K562 (cell line): ENCODE measurements around the gene ACTN4. TPM values are rescaled to one million over a fixed set of nuclear protein-coding genes. Genes with fewer than 3 reads are reported as not detected.
A peak's percentile ranks its signal among the peaks of the same experiment; 100 is the strongest.

ENCODE experiments used
- CBFA2T3 ChIP-seq: fragments of 450-650 bp; IDR thresholded peaks from 2 replicates; pipeline ENCODE4 v1.6.1; 2017
- CHAMP1 ChIP-seq: fragments of 450-650 bp; IDR thresholded peaks from 2 replicates; pipeline ENCODE4 v1.6.1; 2016; ENCODE audit warnings: mild to moderate bottlenecking
- CREB3L1 ChIP-seq: fragments of 450-650 bp; IDR thresholded peaks from 2 replicates; pipeline ENCODE4 v1.6.1; 2014; ENCODE audit warnings: low read depth, mild to moderate bottlenecking, moderate library complexity, borderline replicate concordance
- DDX20 ChIP-seq: fragments of 450-650 bp; IDR thresholded peaks from 2 replicates; pipeline ENCODE4 v1.6.1; 2016; ENCODE audit warnings: missing genetic modification characterization, low read depth, mild to moderate bottlenecking, missing compliant biosample characterization, moderate library complexity
- GMEB1 ChIP-seq: fragments of 250-450 bp; sonication (Bioruptor Pico); IDR thresholded peaks from 2 replicates; pipeline ENCODE4 v1.4.0; 2020; ENCODE audit warnings: mild to moderate bottlenecking
- HMGN3 ChIP-seq: IDR thresholded peaks from 2 replicates; pipeline ENCODE4 v1.6.1; 2011; ENCODE audit warnings: borderline replicate concordance, low read depth, mild to moderate bottlenecking, mixed read lengths, low read length; ENCODE audit not compliant: insufficient read length; ENCODE audit errors: extremely low read depth
- SAP30 ChIP-seq: fragments of 200-600 bp; sonication (generic); IDR thresholded peaks from 2 replicates; pipeline ENCODE4 v1.6.1; 2012; ENCODE audit warnings: borderline replicate concordance, low read depth, mild to moderate bottlenecking, moderate library complexity, low read length, control low read depth, inconsistent platforms; ENCODE audit not compliant: insufficient read depth, poor library complexity, severe bottlenecking
- SMARCB1 ChIP-seq: IDR thresholded peaks from 2 replicates; pipeline ENCODE4 v1.6.1; 2011; ENCODE audit warnings: improper control_type of control experiment, low read depth; ENCODE audit not compliant: insufficient read length
- SP1 ChIP-seq: sonication (generic); formaldehyde crosslinking; IDR thresholded peaks from 2 replicates; pipeline ENCODE4 v1.8.1; 2022; ENCODE audit warnings: mild to moderate bottlenecking, missing genetic modification reagents
- ZBTB33 ChIP-seq: sonication (generic); formaldehyde crosslinking; IDR thresholded peaks from 2 replicates; pipeline ENCODE4 v1.8.1; 2023; ENCODE audit warnings: mild to moderate bottlenecking, missing genetic modification reagents
- ZMIZ1 ChIP-seq, 2 experiments: fragments of 150-350 bp in 1 of 2; IDR thresholded peaks; 2 replicates each; pipeline ENCODE4 v1.6.1; 2012 to 2016; ENCODE audit warnings: low read depth in 2 of 2, low read length in 2 of 2, mild to moderate bottlenecking in 1 of 2, moderate library complexity in 1 of 2
- ZNF384 ChIP-seq: IDR thresholded peaks from 2 replicates; pipeline ENCODE4 v1.6.1; 2012; ENCODE audit warnings: low read depth, low read length, improper control_type of control experiment
- ZNF79 ChIP-seq: fragments of 250-450 bp; sonication (Bioruptor Pico); IDR thresholded peaks from 2 replicates; pipeline ENCODE4 v1.4.0; 2020; ENCODE audit warnings: low read depth, mild to moderate bottlenecking, moderate library complexity
- polyA plus RNA-seq, 8 experiments: library from polyadenylated mRNA; depleted of rRNA in 4 of 8; stranded (reverse) in 5 of 8; unstranded in 3 of 8; fragments of >200 nt; fragmentation: Nextera tagmentation in 2 of 8; fragmentation: Illumina TruSeq in 1 of 8; extraction: Ambion mirVana in 2 of 8; extraction: Trizol in 1 of 8; gene quantifications; 2 replicates each; pipeline versions ENCODE4 v1.2.1 to v1.2.3, GENCODE V29; 2011 to 2014; ENCODE audit warnings: inconsistent platforms in 1 of 8, missing spikeins in 1 of 8
- total RNA-seq, 7 experiments: library from RNA; depleted of rRNA in 6 of 7; stranded (reverse); fragments of >200 nt in 6 of 7; fragmentation: Illumina TruSeq in 2 of 7; extraction: Trizol in 2 of 7; gene quantifications; 2 replicates each; pipeline versions ENCODE4 v1.2.1 to v1.2.3, GENCODE V29; 2011 to 2021; ENCODE audit warnings: low replicate concordance in 1 of 7

Gene ACTN4
- total and polyA plus RNA-seq, 9 of the 15 experiments (the other 6 are each of a cell fraction or from before 2014, with no cell fraction given) = 3.1 to 385 (median 125) TPM

GRCh38 chr19:38676023-38676877 is 28.8 kb downstream of the ACTN4 start (continued):
- TF ChIP-seq HMGN3 = peak; percentile 92
- peak in 1 of 2 experiments; percentile 91; a peak in 2 of 4 replicates for TF ChIP-seq ZMIZ1 (IDR thresholded peaks at IDR 0.05; ENCODE audit: low read depth in 2 of 2, low read length in 2 of 2)
- peak; percentile 64; the same call in 1 of the 2 replicates for TF ChIP-seq DDX20 (tag)
- peak; percentile 63; the same call in 1 of the 2 replicates for TF ChIP-seq ZBTB33 (CRISPR knock-in tag)
- no peak for TF ChIP-seq ZNF79 (CRISPR knock-in tag)
- TF ChIP-seq SMARCB1 = no peak
- no peak for TF ChIP-seq GMEB1 (CRISPR knock-in tag)
- TF ChIP-seq CBFA2T3 = peak; percentile 99
- peak; percentile 97 for TF ChIP-seq CREB3L1
- peak; percentile 69; the same call in 1 of the 2 replicates for TF ChIP-seq CHAMP1
- TF ChIP-seq SP1 = peak; percentile 56
- no peak; the same call in 1 of the 2 replicates for TF ChIP-seq ZNF384
- no peak for TF ChIP-seq SAP30
